Spleen (tissue), 11 donors: ENCODE measurements around the gene PRSS38. TPM values are rescaled to one million over a fixed set of nuclear protein-coding genes. Genes with fewer than 3 reads are reported as not detected.

Experiments used
- DNase-seq: peaks from one replicate; pipeline ENCODE4 v3.0.0-alpha.2; 2020
- H3K27ac ChIP-seq, 8 donors: fragments of 200-600 bp; sonication (generic) in 7 of 8; 1 replicate in 4 of 8; 2 replicates in 4 of 8; pipeline versions ENCODE4 v1.5.0 to v1.8.0; 2016 to 2021; ENCODE audit warnings: inconsistent platforms in 4 of 8, mild to moderate bottlenecking in 4 of 8, moderate library complexity in 1 of 8
- H3K27me3 ChIP-seq, 7 donors: fragments of 200-600 bp; sonication (generic) in 6 of 7; replicated peaks in 1 of 7; 1 replicate in 4 of 7; 2 replicates in 3 of 7; pipeline versions ENCODE4 v1.5.0 to v1.8.0; 2016 to 2021; ENCODE audit warnings: inconsistent platforms in 3 of 7, mild to moderate bottlenecking in 1 of 7
- H3K36me3 ChIP-seq, 6 donors: fragments of 200-600 bp; sonication (generic) in 5 of 6; 1 replicate in 4 of 6; 2 replicates in 2 of 6; pipeline versions ENCODE4 v1.5.0 to v1.8.0; 2016 to 2021; ENCODE audit warnings: inconsistent platforms in 2 of 6
- H3K4me1 ChIP-seq, 6 donors: fragments of 200-600 bp; sonication (generic) in 5 of 6; 1 replicate in 3 of 6; 2 replicates in 3 of 6; pipeline versions ENCODE4 v1.5.0 to v1.8.0; 2016 to 2021; ENCODE audit warnings: inconsistent platforms in 3 of 6
- H3K4me3 ChIP-seq, 8 donors: fragments of 200-600 bp; sonication (generic) in 7 of 8; 1 replicate in 4 of 8; 2 replicates in 4 of 8; pipeline versions ENCODE4 v1.5.0 to v1.8.0; 2016 to 2021; ENCODE audit warnings: inconsistent platforms in 4 of 8, mild to moderate bottlenecking in 4 of 8, moderate library complexity in 2 of 8
- H3K9me3 ChIP-seq, 8 donors: fragments of 200-600 bp; sonication (generic) in 7 of 8; 1 replicate in 4 of 8; 2 replicates in 4 of 8; pipeline versions ENCODE4 v1.5.0 to v1.8.0; 2016 to 2021; ENCODE audit warnings: inconsistent platforms in 4 of 8
- CTCF ChIP-seq, 11 experiments: fragments of 200-600 bp in 7 of 11; fragments of 450-650 bp in 4 of 11; sonication (generic) in 4 of 11; IDR thresholded peaks in 8 of 11; conservative IDR thresholded peaks in 3 of 11; 1 replicate in 7 of 11; 2 replicates in 4 of 11; pipeline versions ENCODE4 v1.4.0 to v1.8.0; 2016 to 2021; ENCODE audit warnings: antibody characterized with exemption in 11 of 11, inconsistent platforms in 4 of 11, mild to moderate bottlenecking in 1 of 11
- POLR2A ChIP-seq, 3 donors: fragments of 450-650 bp; IDR thresholded peaks; one replicate each; pipeline ENCODE4 v1.5.1; 2017; ENCODE audit warnings: antibody characterized with exemption in 3 of 3, mild to moderate bottlenecking in 1 of 3
- POLR2AphosphoS5 ChIP-seq, 3 donors: sonication (generic); formaldehyde crosslinking; IDR thresholded peaks; one replicate each; pipeline ENCODE4 v1.5.1; 2017; ENCODE audit warnings: antibody characterized with exemption in 3 of 3
- WGBS, 5 donors: extraction: QIAGEN DNeasy Blood & Tissue Kit in 3 of 5; methylation state at CpG; one replicate each; pipeline versions ENCODE4 v1.1.5 to v1.1.7; 2013 to 2018; 5-methylcytosine and 5-hydroxymethylcytosine counted together
- intact Hi-C: fragments of 100-400 bp; cut with DNase I; formaldehyde crosslinking; loops from one replicate; pipeline ENCODE4 v1.15.0; 2023; ENCODE audit warnings: low total_unique reads
- polyA plus RNA-seq, 3 donors: library from polyadenylated mRNA; stranded (reverse); fragments of 200-250 nt; gene quantifications; one replicate each; pipeline ENCODE4 v1.2.1, GENCODE V29; 2013
- total RNA-seq, 7 donors: library from RNA; depleted of rRNA in 3 of 7; stranded (reverse); fragments of >200 nt in 3 of 7; fragmentation: NEBNext Ultra II Directional in 4 of 7; extraction: Animal tissue kit (Norgen Biotek cat#: 25700) in 4 of 7; gene quantifications; one replicate each; pipeline versions ENCODE4 v1.1.0 to v1.2.1, GENCODE V29; 2016 to 2021
- donor health status: healthy with polysubstance abuse.
- donor health status: DM: no; HTN: no; CAD: no; lungs with moderate emphysema.
- donor health status: DM: no; HTN: no; CAD: no.
- donor health status: Bipolar disorder and iron deficiency.
- donor health status: healthy.
- donor health status: DM: no; HTN: no; CAD: no.
- donor health status: DM: yes; HTN: yes; CAD: no.

Gene PRSS38
- total and polyA plus RNA-seq, 10 donors, result not detected

GRCh38 chr1:227789084-227790033 is 26.1 kb upstream of the PRSS38 start:
- Histone ChIP-seq H3K36me3 (no peaks in the 10 kb centered on the region), H3K4me1 (peaks cover 12 to 43% (median 29%) of the 10 kb centered on the region in 6 donors), H3K27me3 (peaks cover 0 to 32% (median 0%) of the 10 kb centered on the region in 7 donors), H3K9me3 (no peaks in the 10 kb centered on the region), H3K4me3 (peak overlapping the region in 6 of 8 donors; percentile 44 to 77 (median 74)), H3K27ac (peak overlapping the region in 4 of 8 donors; percentile 59 to 72 (median 69))
- TF ChIP-seq POLR2AphosphoS5 (IDR thresholded peaks at IDR 0.05), result no peak
- TF ChIP-seq CTCF (IDR thresholded peaks at IDR 0.05 in 8 of 11, conservative IDR thresholded peaks at IDR 0.05 in 3 of 11), result no peak
- no peak for TF ChIP-seq POLR2A (IDR thresholded peaks at IDR 0.05)
- intact Hi-C loops, result loop anchor here (10.0 kb wide), 1 partner anchor 695 kb away; the partner anchor contains the start of gene RNF187
- DNase-seq, result peak; percentile 82
- 77 to 81% (median 79%) methylated on average over 11 to 23 of the region's 23 CpGs for WGBS, 5 donors

DNA sequence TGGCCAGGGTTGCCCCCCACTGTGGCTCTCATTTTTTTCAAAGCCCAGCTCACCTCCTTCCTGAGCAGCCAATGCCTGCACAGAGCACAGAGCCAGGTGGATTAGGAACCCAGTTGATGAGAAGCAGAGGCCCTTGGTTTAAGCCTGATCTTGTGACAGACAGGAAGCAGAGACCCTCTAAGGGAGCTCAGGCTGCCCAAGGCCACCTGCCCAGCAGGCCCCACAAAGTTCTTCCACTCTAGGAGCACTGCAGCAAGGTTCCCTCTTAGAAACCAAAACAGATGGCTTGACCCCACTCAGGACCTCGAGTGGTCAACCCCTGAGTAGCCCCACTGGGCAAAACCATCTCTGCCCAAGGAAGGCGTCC is 25.5 kb upstream of the PRSS38 start:
- no peak for DNase-seq
- Histone ChIP-seq H3K9me3 (no peaks in the 10 kb centered on the region), H3K27ac (no peak overlapping the region), H3K4me3 (no peak overlapping the region), H3K36me3 (no peaks in the 10 kb centered on the region), H3K27me3 (peaks cover 0 to 32% (median 0%) of the 10 kb centered on the region in 7 donors), H3K4me1 (peaks cover 12 to 47% (median 29%) of the 10 kb centered on the region in 6 donors)
- intact Hi-C loops, result no loop called here
- no peak for TF ChIP-seq POLR2A (IDR thresholded peaks at IDR 0.05)
- 87 to 98% (median 91%) methylated on average over 2 of the region's 2 CpGs for WGBS, 5 donors

DNA sequence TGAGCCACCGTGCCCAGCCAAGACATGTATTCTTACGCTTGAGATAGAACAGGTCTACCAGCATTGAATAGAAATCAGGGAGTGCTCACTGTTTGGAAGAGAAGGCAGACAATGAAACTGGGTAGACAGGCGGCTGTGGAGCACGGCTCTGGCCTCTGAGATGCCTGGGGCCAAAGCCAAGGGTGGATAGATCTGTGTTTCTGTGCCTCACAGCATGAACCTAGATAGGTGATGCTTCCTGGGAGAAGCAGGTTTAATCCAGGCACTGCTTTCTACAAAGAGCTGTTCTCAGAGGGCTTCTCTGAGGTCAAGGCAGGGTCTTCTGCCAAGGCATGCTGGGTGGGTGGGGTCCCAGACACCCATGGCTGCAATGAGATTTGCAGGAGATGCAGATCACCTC is 24.6 kb upstream of the PRSS38 start:
- 89 to 100% (median 93%) methylated on average over 3 to 4 of the region's 4 CpGs for WGBS, 5 donors
- H3K27me3 ChIP-seq, result peaks cover 0 to 32% (median 0%) of the 10 kb centered on the region in 7 donors

More for the DNA sequence above, 24.6 kb upstream of the PRSS38 start:
- no peak for DNase-seq
- TF ChIP-seq POLR2AphosphoS5 (IDR thresholded peaks at IDR 0.05) (no peak), CTCF (IDR thresholded peaks at IDR 0.05 in 8 of 11, conservative IDR thresholded peaks at IDR 0.05 in 3 of 11) (no peak), POLR2A (IDR thresholded peaks at IDR 0.05) (no peak)
- intact Hi-C loops, result no loop called here
- no peaks in the 10 kb centered on the region for H3K36me3 ChIP-seq
- no peak overlapping the region for H3K27ac ChIP-seq
- no peaks in the 10 kb centered on the region for H3K9me3 ChIP-seq
- H3K4me1 ChIP-seq, result peaks cover 11 to 42% (median 27%) of the 10 kb centered on the region in 6 donors
- H3K4me3 ChIP-seq, result no peak overlapping the region
